HG02885 (cell line): ENCODE results near the gene TBC1D17.
A peak's percentile ranks its signal among the peaks of the same experiment; 100 is the strongest.

Experiments used
- ATAC-seq: cut with Tn5 transposase; IDR thresholded peaks from one replicate; pipeline ENCODE4 v1.9.1; 2021; ENCODE audit warnings: mild to moderate bottlenecking; ENCODE audit not compliant: unreplicated experiment, poor library complexity

TBC1D17 gene

DNA sequence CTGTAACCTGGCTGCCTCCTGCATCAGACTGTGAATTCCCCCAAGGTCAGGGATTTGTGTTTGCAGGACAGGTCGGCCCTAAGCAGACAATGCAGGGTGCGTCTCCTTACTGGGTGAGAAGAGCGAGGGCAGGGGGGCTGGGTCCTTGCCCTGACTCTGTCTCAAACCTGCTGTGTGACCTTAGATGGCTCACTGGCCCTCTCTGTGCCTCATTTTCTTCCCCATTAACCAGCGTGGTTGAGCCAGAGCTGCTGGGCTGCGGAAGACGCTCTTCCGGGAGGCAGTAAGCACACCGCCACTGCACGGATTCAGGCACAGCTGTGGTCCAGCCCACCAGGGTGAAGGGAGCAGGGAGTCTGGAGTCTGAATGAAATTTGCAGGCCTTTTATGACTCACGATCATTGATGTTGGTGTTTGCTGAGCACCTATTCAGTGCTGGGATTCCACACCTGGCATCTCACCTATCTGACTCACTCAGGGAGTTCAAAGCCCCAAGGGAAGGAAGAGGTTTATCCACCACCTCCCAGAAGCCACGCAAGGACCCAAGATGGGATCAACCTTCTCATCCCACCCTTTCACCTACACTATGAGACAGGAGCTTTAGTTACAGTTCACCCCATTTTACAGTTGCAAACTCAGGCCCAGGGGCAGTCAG is 2.9 kb upstream of the TBC1D17 start:
- ATAC-seq, result no peak

DNA sequence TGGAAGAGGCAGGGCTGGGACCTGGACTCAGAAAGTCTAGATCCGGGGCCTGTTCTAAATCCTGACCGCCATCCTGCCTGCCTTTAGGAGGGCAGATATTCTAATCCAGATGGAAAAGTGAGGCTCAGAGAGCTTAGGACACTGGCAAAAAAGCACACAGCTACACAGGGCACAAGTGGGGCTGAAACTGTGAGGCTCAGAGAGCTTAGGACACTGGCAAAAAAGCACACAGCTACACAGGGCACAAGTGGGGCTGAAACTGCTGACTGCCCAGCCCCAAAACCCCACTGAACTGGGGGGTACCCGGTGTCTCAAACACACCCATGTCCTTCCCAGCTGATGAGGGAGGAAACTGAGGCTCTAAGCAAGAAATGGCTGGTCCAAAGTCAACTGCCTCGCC is 2.3 kb upstream of the TBC1D17 start:
- ATAC-seq, result no peak

DNA sequence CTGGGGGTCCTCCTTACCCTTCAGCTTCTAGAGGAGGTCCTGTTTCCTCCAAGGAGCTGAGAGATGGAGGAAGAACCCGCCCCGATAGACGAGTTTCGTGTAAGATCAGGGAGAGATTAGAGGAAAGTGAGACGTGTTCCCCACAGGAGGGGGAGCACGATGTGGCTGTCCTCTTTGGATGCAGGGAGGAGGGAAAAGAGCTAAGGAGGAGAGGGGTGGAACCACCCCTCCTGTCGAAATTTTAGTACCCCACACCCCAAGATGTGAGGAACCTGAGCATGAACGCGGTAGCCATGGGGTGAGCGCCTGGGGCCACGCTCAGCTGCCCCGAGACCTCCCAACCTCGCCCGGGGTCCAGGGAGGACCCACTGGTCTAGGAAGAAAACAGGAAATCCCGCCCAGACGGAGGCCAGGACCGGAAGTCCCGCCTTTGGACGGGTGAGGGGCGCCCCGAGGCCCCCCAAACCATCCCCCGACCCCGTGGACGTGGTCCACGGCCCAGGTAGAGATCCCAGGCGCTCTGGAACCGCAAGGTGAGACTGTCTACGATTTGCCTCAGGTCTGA is 1.6 kb upstream of the TBC1D17 start:
- no peak for ATAC-seq

DNA sequence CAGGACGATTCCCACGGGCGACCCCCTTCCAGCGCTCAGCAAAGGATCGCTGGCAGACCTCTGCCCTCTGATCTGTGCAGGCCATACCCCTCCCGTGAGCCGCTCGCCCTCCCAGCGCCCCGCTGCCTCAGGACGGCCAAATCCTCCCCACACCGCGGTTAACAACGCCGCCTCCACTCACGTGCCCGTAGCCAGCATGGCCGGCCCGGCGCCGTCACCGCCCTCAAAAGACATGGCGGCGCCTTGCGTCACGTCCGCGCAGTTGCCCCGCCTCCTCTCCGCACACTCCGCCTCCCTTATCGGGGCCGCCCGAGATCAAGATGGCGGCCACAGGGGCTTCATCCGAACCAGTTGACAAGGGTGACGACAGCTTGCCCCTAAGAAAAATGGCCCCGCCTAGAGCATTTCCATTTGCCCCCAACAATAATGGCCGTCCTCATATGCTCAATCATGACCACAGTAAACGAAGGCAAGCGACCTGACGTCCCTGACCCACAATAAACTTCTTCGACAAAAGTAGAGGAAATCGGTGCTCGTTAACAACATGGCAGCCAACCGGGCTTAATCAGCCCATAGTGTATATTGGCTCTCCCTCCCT is 981 bp upstream of the TBC1D17 start:
- peak; percentile 53 for ATAC-seq

DNA sequence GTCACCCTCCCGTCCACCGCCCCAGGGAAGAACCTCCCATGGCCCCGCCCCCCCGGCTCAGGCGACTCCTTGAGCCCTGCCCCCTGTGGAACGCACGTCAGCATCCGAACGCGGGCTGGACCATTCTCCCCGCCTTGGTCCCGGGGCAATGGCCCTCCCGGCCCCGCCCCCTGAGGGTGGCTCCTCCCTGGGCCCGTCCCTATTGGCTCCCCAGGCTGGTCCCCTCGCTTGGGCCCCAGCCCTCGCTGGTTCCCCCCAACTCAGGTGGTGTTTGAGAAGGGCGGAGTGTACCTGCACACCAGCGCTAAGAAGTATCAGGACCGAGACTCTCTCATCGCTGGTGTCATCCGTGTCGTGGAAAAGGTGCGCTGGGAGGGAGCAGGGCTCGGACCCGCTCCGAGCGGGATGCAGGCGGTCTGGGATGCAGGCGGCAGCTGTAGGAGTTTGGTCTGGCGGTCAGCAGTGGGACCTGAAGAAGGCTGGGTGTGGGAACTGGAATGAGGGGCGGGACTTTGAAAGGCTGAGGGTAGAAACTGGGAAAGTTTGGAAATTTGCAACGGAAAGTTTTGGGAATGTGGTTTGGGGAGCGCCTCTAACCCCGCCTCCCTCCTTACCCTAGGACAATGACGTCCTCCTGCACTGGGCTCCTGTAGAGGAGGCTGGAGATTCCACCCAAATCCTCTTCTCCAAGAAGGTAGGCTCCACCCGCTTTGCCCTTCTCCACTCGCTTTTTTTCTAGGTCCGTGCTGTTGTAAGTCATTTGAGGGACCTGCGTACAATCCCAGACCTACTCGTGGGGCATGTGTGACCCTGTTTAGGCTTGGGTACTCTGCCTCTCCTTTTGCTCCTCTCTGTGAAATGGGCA is 609 bp downstream of the TBC1D17 start:
- ATAC-seq, result peak; percentile 56

DNA sequence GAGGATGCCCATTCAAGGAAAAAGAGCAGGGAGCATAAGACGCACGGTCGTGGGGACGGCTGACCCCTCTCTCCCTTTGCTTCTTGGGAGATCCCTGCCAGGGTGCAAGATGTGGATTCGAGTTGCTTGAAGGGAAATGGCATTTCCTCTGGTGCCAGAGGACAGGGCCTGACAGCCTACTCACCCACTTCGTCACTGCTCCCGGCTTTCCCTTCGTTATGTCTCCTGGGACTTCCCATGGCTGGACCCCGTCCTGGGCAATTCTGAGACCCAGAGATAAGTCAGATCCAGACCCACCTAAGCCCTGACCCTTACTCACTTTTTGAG is 1.2 kb downstream of the TBC1D17 start:
- no peak for ATAC-seq

DNA sequence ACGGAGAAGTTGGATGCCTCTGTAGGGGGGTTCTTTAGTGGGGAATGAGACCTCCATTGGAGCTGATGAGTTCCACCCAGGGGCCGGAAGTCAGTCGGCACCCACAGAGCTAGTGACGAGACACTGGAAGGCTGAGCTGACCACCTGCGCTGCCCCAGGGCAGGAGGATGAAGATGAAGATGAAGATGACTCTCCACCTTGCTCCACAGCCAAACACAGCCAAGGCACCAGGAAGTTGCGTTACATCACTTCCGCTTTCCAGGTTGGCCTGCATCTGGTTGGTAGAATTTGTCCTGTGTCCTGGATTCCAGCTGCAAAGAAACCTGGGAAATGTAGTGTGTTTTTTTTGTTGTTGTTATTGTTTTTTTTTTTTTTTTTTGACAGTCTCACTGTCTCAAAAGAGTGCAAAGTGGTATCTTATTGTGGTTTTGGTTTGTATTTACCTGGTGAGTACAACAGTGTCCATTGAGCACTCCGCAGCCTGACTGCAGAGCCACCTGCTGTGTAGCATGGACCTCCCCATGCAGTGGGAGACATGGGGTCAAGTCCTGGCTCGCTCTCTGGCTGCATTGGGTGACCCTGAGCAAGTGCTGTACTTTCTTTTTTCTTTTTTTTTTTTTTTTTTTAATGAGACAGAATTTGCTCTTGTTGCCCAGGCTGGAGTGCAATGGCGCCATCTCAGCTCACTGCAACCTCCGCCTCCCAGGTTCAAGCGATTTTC is 1.9 kb downstream of the TBC1D17 start:
- ATAC-seq, result no peak

DNA sequence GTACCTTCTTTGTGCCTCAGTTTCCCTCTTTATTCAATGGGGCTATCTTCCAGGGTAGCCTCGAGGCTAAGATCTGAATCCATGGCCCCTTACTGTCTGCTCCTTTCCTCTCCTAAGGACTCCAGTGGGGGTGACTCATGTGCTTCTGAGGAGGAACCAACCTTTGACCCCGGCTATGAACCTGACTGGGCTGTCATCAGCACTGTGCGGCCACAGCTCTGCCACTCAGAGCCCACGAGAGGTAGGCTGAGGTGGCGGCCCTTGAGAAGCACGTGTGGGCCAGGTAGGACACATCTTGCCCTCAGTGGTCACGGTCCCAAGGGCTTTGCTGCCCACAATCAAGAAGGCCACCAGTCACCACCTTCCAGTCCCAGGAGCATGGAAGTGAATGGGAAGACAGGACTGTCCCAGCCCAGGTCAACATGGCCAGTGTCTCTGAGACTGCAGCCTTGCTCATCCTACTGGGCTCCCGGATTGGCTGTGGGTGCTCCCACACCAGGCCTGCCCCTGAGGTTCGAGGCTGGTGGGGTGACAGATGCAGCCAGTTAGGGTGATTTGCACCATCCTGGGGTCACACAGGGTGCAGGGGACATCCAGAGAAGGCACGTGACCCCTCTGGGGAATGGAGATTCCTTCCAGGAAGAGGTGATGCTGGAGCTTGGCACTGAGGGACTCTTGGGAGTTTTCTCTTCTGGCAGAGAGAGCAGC is 2.8 kb downstream of the TBC1D17 start:
- no peak for ATAC-seq

DNA sequence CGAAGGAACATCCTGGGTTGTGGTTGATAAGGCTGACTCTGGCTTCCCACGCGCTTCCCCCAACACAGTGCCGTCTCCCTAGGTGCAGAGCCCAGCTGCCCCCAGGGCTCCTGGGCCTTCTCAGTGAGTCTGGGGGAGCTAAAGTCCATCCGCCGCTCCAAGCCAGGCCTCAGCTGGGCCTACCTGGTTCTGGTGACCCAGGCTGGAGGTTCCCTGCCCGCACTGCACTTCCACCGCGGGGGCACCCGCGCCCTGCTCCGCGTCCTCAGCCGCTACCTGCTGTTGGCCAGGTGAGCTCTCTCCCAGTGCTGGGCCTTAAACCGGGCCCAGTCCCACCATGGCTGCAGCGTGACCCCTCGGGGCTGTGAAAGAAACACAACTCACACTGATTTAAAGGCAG is 3.7 kb downstream of the TBC1D17 start:
- ATAC-seq, result no peak

DNA sequence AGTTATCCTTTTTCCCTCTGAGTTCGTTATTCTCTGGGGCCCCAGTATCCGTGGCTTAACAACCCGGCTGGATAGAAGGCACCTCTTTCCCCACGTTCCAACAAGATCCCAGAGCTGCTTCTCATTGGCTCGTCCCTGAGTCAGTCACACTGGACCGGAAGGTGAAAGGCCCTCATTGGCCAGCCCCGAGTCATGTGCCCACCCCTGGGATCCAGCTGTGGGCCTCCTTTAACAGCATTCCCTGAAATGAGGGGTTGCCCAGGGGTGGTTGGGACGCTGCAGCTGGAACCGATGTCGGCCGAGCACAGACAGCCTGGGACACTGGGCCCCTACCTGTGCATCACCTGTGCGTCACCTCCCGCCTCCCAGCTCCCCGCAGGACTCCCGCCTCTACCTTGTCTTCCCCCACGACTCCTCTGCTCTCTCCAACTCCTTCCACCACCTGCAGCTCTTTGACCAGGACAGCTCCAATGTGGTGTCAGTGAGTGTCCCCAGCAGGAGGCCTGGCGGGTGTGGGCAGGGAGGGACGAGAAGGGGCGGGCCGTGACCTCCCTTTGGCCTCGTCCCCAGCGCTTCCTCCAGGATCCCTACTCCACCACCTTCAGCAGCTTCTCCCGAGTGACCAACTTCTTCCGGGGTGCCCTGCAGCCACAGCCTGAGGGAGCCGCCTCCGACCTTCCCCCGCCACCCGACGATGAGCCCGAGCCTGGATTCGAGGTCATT is 4.3 kb downstream of the TBC1D17 start:
- ATAC-seq, result no peak

DNA sequence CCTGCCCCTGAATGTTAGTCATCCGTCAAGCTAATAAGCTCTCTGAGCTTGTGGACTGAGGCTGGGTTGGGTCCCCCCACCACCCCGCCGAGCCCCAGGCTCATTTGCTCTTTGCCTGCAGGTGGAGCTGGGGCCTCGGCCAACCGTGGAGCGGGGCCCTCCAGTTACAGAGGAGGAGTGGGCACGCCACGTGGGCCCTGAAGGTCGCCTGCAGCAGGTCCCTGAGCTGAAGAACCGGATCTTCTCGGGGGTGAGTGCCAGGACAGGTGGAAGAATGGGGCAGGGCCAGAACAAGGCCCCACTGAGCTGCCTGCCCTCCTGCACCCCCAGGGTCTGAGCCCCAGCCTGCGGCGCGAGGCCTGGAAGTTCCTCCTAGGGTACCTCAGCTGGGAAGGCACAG is 5.1 kb downstream of the TBC1D17 start:
- no peak for ATAC-seq

DNA sequence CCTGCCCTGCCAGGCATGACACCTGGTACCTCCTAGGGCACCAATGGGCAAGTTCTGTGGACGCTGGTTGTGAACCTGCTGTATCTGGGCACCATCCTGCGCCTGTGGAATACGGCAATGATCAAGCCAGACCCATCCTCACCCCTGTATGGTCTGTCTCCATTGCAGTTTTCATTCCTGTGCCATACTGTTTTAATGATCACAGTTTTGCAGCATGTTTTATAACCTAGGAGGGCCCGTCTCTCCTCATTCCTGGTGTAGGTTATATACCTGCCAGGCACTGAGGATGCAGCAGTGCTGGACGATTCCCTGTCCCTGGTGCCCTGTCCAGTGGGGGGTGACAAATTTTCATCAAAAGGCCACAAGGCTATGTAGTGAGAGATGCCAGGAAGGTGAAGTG is 5.6 kb downstream of the TBC1D17 start:
- ATAC-seq, result no peak

DNA sequence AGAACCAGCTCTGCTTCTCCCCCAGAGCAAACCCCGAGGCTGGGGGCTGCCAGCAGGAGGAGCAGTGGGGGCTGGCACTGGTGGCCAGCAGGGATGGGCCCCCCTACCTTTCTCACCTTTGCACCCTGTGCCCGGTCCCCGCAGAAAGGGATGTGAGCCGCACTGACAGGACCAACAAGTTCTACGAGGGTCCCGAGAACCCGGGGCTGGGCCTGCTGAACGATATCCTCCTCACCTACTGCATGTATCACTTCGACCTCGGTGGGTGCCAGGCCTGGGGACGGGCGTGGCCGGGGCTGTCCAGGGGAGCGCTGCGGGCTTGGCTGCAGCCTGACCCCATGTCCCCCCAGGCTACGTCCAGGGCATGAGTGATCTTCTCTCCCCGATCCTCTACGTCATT is 6.6 kb downstream of the TBC1D17 start:
- no peak for ATAC-seq

DNA sequence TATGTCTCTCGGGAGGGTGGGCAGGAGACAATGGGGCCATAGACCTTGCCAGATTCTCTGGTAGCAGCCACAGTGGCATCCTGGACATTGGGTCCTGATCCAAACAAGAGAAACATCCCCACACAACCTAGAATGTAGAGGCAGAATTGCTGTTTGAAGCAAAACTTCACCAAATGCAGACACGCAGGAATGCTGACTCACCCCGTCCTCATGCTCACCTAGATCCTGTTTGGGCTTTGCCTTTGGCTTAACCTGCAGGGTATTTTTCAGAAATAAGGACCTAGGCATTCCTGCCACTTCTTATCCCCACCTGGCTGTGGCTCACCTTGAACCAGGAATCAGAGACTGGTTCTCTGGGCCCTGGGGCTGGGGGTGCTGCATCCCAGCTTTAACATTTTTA is 7.3 kb downstream of the TBC1D17 start:
- ATAC-seq, result no peak

DNA sequence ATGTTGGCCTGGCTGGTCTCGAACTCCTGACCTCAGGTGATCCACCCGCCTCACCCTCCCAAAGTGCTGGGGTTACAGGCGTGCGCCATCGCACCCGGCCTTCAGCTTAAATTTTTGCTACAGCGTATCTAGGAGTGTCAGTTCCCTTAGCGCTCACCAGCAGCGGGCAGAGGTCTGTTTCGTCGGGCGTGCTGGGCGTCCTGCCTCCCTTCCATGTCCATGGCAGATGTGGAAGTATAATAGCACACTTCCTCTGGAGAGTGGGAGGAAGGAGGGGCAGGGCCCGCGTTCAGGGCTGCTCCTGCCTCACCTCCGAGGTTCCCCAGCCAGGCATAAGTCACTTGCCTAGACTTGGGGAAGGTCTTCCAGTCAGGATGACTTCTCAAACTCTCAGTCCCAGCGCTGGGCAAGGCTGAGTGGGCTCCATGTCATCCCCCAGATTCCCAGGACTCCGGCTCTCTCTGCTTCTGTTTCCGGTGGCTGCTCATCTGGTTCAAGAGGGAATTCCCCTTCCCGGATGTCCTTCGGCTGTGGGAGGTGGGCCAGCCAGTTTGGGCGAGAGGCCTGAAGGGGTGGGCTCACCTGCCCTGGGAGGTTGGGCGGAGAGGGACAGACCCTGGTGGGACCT is 9.6 kb downstream of the TBC1D17 start:
- no peak for ATAC-seq

DNA sequence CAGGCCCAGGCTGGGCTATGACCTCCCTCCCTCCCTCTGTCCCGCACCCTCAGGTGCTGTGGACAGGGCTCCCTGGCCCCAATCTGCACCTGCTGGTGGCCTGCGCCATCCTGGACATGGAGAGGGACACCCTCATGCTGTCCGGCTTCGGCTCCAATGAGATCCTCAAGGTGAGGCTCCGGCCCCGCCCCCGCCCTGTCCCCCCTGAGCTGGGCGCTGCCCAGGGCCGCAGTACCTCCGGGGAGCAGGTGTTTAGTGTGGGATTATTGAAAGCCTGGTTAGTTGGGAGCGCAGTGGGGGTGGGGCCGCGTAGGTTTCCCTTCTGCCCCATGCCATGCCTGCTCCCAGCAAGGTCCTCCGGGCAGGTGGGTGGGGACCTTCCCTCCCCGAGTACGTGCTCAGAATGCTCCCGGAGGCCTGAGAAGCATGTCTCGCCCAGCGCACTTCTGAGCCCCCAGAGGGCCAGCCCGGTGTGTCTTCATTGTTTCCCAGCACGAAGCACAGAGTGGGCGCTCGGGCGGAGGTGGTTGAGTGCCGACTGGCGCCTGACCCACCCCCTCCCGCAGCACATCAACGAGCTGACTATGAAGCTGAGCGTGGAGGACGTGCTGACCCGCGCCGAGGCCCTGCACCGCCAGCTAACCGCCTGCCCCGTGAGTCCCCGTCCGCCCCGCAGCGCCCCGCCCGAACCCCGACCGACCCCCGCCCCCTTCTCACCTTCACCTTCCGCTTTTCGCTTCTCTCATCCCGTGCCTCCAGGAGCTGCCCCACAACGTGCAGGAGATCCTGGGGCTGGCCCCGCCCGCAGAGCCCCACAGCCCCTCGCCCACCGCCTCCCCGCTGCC is 10.4 kb downstream of the TBC1D17 start:
- ATAC-seq, result no peak

DNA sequence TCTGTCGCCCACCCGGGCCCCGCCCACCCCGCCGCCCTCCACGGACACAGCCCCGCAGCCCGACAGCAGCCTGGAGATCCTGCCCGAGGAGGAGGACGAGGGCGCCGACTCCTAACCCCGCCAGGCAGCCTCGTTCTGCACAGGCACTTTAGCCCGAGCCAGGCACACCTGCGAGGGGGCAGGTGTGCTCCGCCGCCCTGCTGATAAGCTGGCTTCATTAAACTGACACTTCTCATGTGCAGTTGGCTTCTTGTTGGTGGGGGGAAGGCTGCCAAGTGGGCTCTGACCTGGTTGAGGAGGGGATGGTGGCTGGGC is 11.0 kb downstream of the TBC1D17 start:
- no peak for ATAC-seq

DNA sequence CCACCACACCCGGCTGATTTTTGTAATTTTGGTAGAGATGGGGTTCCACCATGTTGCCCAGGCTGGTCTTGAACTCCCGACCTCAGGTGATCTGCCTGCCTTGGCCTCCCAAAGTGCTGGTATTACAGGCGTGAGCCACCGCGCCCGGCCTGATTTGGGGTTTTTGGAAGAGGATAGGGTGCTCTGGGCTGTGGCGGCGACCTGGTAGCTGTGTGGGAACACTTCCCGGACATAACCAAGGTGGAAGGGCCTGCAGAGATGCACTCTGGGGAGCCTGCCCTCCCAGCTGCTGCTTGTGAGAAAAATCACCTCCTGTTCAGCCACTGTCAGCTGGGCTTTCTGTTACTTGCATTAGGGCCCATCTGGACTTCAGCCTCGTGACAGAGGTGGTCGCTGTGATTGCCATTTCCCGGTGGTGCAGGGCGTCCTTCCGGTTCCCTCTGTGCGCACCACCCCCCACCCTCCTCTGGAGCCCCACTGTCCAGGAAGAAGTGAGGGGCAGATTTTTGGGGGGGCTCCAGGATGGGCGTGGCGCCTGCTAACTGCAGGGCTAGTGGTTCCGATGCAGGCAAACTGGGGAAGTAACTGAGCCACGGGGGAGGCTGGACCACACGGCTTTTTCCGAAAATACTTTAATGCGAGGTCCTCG is 11.7 kb downstream of the TBC1D17 start:
- no peak for ATAC-seq
